ENCODE results near the gene CYTIP.
A peak's percentile ranks its signal among the peaks of the same experiment; 100 is the strongest.

The CYTIP gene

GRCh38 chr2:157443795-157444640 lies at the start of gene CYTIP:
Gene CYTIP, minus strand, starts transcription at chr2:157444089. Its CDS starts 69 bp downstream, at chr2:157444020.
- peak; percentile 90 for DNase-seq
- in situ Hi-C loops (cut with MboI; ENCODE audit: low pct_unique_long_range_greater_than_20kb, low sequenced_read_pairs) = no loop called here

DNA sequence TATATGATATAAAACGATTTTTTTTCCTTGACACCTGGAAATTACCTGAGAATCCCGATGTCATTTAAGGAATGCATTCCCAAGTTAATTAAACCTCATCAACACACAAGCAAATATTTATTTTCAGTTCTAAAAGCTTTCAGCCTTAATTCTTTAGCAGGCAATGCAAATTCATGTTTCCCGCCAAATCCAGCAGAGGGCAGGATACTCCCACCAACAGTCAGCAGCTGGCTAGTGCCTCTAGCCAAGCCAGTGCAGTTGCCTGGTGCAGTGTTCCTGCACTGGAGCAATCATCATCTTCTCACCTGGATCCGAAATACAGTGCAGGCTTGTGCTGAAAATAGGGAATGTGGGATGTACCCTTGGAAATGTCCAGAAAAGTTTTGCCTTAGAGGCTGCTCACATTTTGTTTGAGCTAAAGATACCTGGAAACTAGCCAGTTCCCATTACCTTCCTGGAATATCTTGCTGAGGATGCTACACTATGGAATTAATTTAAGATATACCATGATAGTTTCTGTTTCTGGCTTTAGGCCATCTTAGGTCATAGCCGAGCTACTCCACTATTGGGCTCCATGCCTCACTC lies 48.4 kb upstream of the CYTIP start:
- DNase-seq = peak; percentile 73
- in situ Hi-C loops (cut with MboI; ENCODE audit: low pct_unique_long_range_greater_than_20kb, low sequenced_read_pairs) = loop anchor here (25.0 kb wide), 1 partner anchor 520 kb away; no protein-coding TSS in a partner anchor

DNA sequence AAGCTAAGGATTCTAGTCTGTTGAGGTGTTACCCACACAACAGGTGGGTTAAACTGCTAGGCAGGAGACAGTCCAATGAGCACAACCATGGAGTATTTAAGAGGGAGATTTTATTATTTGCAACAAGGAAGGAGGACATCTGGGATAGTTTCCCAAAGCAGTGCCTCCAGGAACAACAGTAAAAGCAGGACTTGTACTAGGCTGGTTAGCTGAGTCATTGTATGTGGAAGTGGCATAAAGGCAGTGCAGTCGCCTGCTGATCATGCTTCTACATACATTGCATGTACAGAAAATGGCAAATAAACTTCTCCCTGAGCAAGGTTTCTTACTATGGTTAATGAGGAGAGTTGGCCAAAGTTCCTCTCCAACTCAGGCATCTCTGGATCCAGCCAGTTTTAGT lies 46.1 kb upstream of the CYTIP start:
- DNase-seq = no peak
- in situ Hi-C loops (cut with MboI; ENCODE audit: low pct_unique_long_range_greater_than_20kb, low sequenced_read_pairs) = loop anchor here (25.0 kb wide), 1 partner anchor 522 kb away; no protein-coding TSS in a partner anchor

DNA sequence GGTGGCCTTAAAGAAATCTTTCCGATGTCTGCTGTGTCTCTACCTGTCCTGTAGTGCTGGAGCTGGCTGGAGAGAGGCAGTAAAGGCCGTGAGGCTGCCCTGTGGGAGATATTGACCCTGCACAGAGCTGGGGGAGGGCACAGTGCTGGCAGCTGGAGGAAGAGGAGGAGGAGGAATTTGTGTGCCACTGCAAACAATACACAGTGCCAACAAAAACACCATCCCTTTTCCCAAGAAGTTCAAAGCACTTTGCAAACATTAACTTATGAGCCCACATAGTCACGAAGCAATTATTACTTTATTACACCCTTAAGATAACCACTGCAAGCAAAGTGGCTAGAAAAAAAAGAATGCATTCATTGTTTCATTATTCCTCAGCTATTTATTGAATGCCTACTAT lies 45.0 kb upstream of the CYTIP start:
- in situ Hi-C loops (cut with MboI; ENCODE audit: low pct_unique_long_range_greater_than_20kb, low sequenced_read_pairs) = loop anchor here (25.0 kb wide), 1 partner anchor 523 kb away; no protein-coding TSS in a partner anchor

GRCh38 chr2:157487747-157488146 lies 43.9 kb upstream of the CYTIP start:
- DNase-seq = no peak
- in situ Hi-C loops (cut with MboI; ENCODE audit: low pct_unique_long_range_greater_than_20kb, low sequenced_read_pairs) = loop anchor here (25.0 kb wide), 1 partner anchor 525 kb away; no protein-coding TSS in a partner anchor

More for the DNA sequence above, 45.0 kb upstream of the CYTIP start:
- no peak for DNase-seq

- in situ Hi-C loops (cut with MboI; ENCODE audit: low pct_unique_long_range_greater_than_20kb, low sequenced_read_pairs) = loop anchor here (25.0 kb wide), 1 partner anchor 525 kb away; no protein-coding TSS in a partner anchor
- DNase-seq = no peak
These were observed 43.4 kb upstream of the CYTIP start for GRCh38 chr2:157487271-157487610.

GRCh38 chr2:157486596-157487270 lies 42.8 kb upstream of the CYTIP start:
- in situ Hi-C loops (cut with MboI; ENCODE audit: low pct_unique_long_range_greater_than_20kb, low sequenced_read_pairs) = loop anchor here (25.0 kb wide), 1 partner anchor 526 kb away; no protein-coding TSS in a partner anchor
- DNase-seq = no peak

GRCh38 chr2:157480182-157480961 lies 36.5 kb upstream of the CYTIP start:
- in situ Hi-C loops (cut with MboI; ENCODE audit: low pct_unique_long_range_greater_than_20kb, low sequenced_read_pairs) = loop anchor here (25.0 kb wide), 1 partner anchor 532 kb away; no protein-coding TSS in a partner anchor
- no peak for DNase-seq

- in situ Hi-C loops (cut with MboI; ENCODE audit: low pct_unique_long_range_greater_than_20kb, low sequenced_read_pairs) = loop anchor here (25.0 kb wide), 1 partner anchor 533 kb away; no protein-coding TSS in a partner anchor
- no peak for DNase-seq
These were observed 35.5 kb upstream of the CYTIP start for GRCh38 chr2:157479081-157480027.

- in situ Hi-C loops (cut with MboI; ENCODE audit: low pct_unique_long_range_greater_than_20kb, low sequenced_read_pairs) = loop anchor here (25.0 kb wide), 1 partner anchor 534 kb away; no protein-coding TSS in a partner anchor
- no peak for DNase-seq
These were observed 34.0 kb upstream of the CYTIP start for GRCh38 chr2:157477919-157478318.

- in situ Hi-C loops (cut with MboI; ENCODE audit: low pct_unique_long_range_greater_than_20kb, low sequenced_read_pairs) = loop anchor here (25.0 kb wide), 1 partner anchor 535 kb away; no protein-coding TSS in a partner anchor
- DNase-seq = no peak
These were observed 33.2 kb upstream of the CYTIP start for GRCh38 chr2:157476953-157477709.

GRCh38 chr2:157475722-157476390 lies 32.0 kb upstream of the CYTIP start:
- in situ Hi-C loops (cut with MboI; ENCODE audit: low pct_unique_long_range_greater_than_20kb, low sequenced_read_pairs) = loop anchor here (25.0 kb wide), 1 partner anchor 536 kb away; no protein-coding TSS in a partner anchor
- DNase-seq = no peak

- in situ Hi-C loops (cut with MboI; ENCODE audit: low pct_unique_long_range_greater_than_20kb, low sequenced_read_pairs) = no loop called here
- DNase-seq = no peak
These were observed 29.7 kb upstream of the CYTIP start for GRCh38 chr2:157473581-157473980.

- in situ Hi-C loops (cut with MboI; ENCODE audit: low pct_unique_long_range_greater_than_20kb, low sequenced_read_pairs) = no loop called here
- peak; percentile 47 for DNase-seq
These were observed 27.2 kb upstream of the CYTIP start for GRCh38 chr2:157471078-157471477.

GRCh38 chr2:157470321-157470720 lies 26.4 kb upstream of the CYTIP start:
- in situ Hi-C loops (cut with MboI; ENCODE audit: low pct_unique_long_range_greater_than_20kb, low sequenced_read_pairs) = no loop called here
- peak; percentile 65 for DNase-seq

- in situ Hi-C loops (cut with MboI; ENCODE audit: low pct_unique_long_range_greater_than_20kb, low sequenced_read_pairs) = no loop called here
These were observed 25.8 kb upstream of the CYTIP start for GRCh38 chr2:157469726-157470125.

More at GRCh38 chr2:157469726-157470125, 25.8 kb upstream of the CYTIP start:
- no peak for DNase-seq
